ENCODE measurements around the gene MRI1.

Gene MRI1

GRCh38 chr19:13796301-13797057 is 32.2 kb downstream of the MRI1 start:
- H3K9me3 Mint-ChIP-seq, result no peaks in the 10 kb centered on the region
- peak overlapping the region; percentile 30 to 73 for H3K27ac Mint-ChIP-seq
- ATAC-seq, result no peak
- H3K27me3 Mint-ChIP-seq, result no peaks in the 10 kb centered on the region
- peak in 1 of 2 donors; percentile 28 for DNase-seq
- peak overlapping the region; percentile 88 to 90 for H3K4me3 Mint-ChIP-seq
- peaks cover 30% of the 10 kb centered on the region for H3K4me1 Mint-ChIP-seq

GRCh38 chr19:13797058-13797440 is 32.7 kb downstream of the MRI1 start:
- Mint-ChIP-seq H3K27me3 (no peaks in the 10 kb centered on the region), H3K9me3 (no peaks in the 10 kb centered on the region), H3K27ac (no peak overlapping the region), H3K4me3 (peak overlapping the region; percentile 88 to 90), H3K4me1 (peaks cover 30% of the 10 kb centered on the region)
- ATAC-seq, result no peak
- no peak for DNase-seq

- DNase-seq, result no peak
- H3K4me1 Mint-ChIP-seq, result peaks cover 30% of the 10 kb centered on the region
- no peaks in the 10 kb centered on the region for H3K9me3 Mint-ChIP-seq
- H3K4me3 Mint-ChIP-seq, result no peak overlapping the region
- H3K27ac Mint-ChIP-seq, result no peak overlapping the region
- no peak for ATAC-seq
- H3K27me3 Mint-ChIP-seq, result no peaks in the 10 kb centered on the region
These were observed 33.5 kb downstream of the MRI1 start for GRCh38 chr19:13797870-13798269.

- Mint-ChIP-seq H3K9me3 (no peaks in the 10 kb centered on the region), H3K4me3 (no peak overlapping the region), H3K27ac (no peak overlapping the region), H3K4me1 (peaks cover 19% of the 10 kb centered on the region), H3K27me3 (no peaks in the 10 kb centered on the region)
- ATAC-seq (no peak), DNase-seq (no peak)
These were observed 35.3 kb downstream of the MRI1 start for GRCh38 chr19:13799669-13800068.

- ATAC-seq (no peak), DNase-seq (no peak)
- Mint-ChIP-seq H3K27me3 (no peaks in the 10 kb centered on the region), H3K4me3 (no peak overlapping the region), H3K27ac (no peak overlapping the region), H3K4me1 (no peaks in the 10 kb centered on the region), H3K9me3 (no peaks in the 10 kb centered on the region)
These were observed 38.7 kb downstream of the MRI1 start for GRCh38 chr19:13803038-13803437.

GRCh38 chr19:13804830-13805683 is 40.7 kb downstream of the MRI1 start:
- Mint-ChIP-seq H3K27ac (peak overlapping the region in 1 of 2 donors; percentile 14), H3K9me3 (no peaks in the 10 kb centered on the region)

GRCh38 chr19:13806728-13807127 is 42.4 kb downstream of the MRI1 start:
- no peak for ATAC-seq
- Mint-ChIP-seq H3K27me3 (no peaks in the 10 kb centered on the region), H3K27ac (no peak overlapping the region), H3K9me3 (no peaks in the 10 kb centered on the region), H3K4me1 (no peaks in the 10 kb centered on the region), H3K4me3 (no peak overlapping the region)
- DNase-seq, result no peak

More at GRCh38 chr19:13804830-13805683, 40.7 kb downstream of the MRI1 start:
- H3K4me1 Mint-ChIP-seq, result no peaks in the 10 kb centered on the region
- no peak overlapping the region for H3K4me3 Mint-ChIP-seq
- no peaks in the 10 kb centered on the region for H3K27me3 Mint-ChIP-seq
- ATAC-seq (no peak), DNase-seq (no peak)

- H3K27ac Mint-ChIP-seq, result no peak overlapping the region
- no peaks in the 10 kb centered on the region for H3K9me3 Mint-ChIP-seq
- DNase-seq, result no peak
- no peak overlapping the region for H3K4me3 Mint-ChIP-seq
- no peak for ATAC-seq
- H3K27me3 Mint-ChIP-seq, result no peaks in the 10 kb centered on the region
- no peaks in the 10 kb centered on the region for H3K4me1 Mint-ChIP-seq
These were observed 43.2 kb downstream of the MRI1 start for GRCh38 chr19:13807421-13808021.

- H3K4me1 Mint-ChIP-seq, result no peaks in the 10 kb centered on the region
- no peaks in the 10 kb centered on the region for H3K27me3 Mint-ChIP-seq
- no peak overlapping the region for H3K27ac Mint-ChIP-seq
- no peaks in the 10 kb centered on the region for H3K9me3 Mint-ChIP-seq
- H3K4me3 Mint-ChIP-seq, result no peak overlapping the region
- ATAC-seq (no peak), DNase-seq (no peak)
These were observed 44.5 kb downstream of the MRI1 start for GRCh38 chr19:13808856-13809255.

- Mint-ChIP-seq H3K27ac (no peak overlapping the region), H3K4me1 (peaks cover 13% of the 10 kb centered on the region), H3K27me3 (no peaks in the 10 kb centered on the region), H3K9me3 (no peaks in the 10 kb centered on the region), H3K4me3 (no peak overlapping the region)
- DNase-seq (no peak), ATAC-seq (no peak)
These were observed 48.2 kb downstream of the MRI1 start for GRCh38 chr19:13812544-13812943.

- Mint-ChIP-seq H3K9me3 (no peaks in the 10 kb centered on the region), H3K27me3 (no peaks in the 10 kb centered on the region)
- ATAC-seq, result no peak
These were observed 48.8 kb downstream of the MRI1 start for GRCh38 chr19:13813147-13813546.

GRCh38 chr19:13814550-13814949 is 50.2 kb downstream of the MRI1 start:
- H3K4me3 Mint-ChIP-seq, result no peak overlapping the region
- H3K27ac Mint-ChIP-seq, result no peak overlapping the region
- no peaks in the 10 kb centered on the region for H3K27me3 Mint-ChIP-seq
- peaks cover 18% of the 10 kb centered on the region for H3K4me1 Mint-ChIP-seq
- no peak for ATAC-seq
- DNase-seq, result no peak
- no peaks in the 10 kb centered on the region for H3K9me3 Mint-ChIP-seq

More at GRCh38 chr19:13813147-13813546, 48.8 kb downstream of the MRI1 start:
- no peak for DNase-seq
- H3K4me1 Mint-ChIP-seq, result peaks cover 14% of the 10 kb centered on the region
- H3K4me3 Mint-ChIP-seq, result no peak overlapping the region
- peak overlapping the region in 1 of 2 donors; percentile 22 for H3K27ac Mint-ChIP-seq

GRCh38 chr19:13817018-13817614 is 52.8 kb downstream of the MRI1 start:
- Mint-ChIP-seq H3K27me3 (no peaks in the 10 kb centered on the region), H3K4me3 (peak overlapping the region in 1 of 2 donors; percentile 67), H3K9me3 (no peaks in the 10 kb centered on the region), H3K4me1 (peaks cover 18% of the 10 kb centered on the region), H3K27ac (peak overlapping the region in 1 of 2 donors; percentile 92)
- peak in 1 of 2 donors; percentile 31 for DNase-seq
- ATAC-seq, result peak; percentile 49

GRCh38 chr19:13817615-13818371 is 53.5 kb downstream of the MRI1 start:
- peak overlapping the region in 1 of 2 donors; percentile 92 for H3K27ac Mint-ChIP-seq
- ATAC-seq, result peak; percentile 58
- H3K27me3 Mint-ChIP-seq, result no peaks in the 10 kb centered on the region
- no peaks in the 10 kb centered on the region for H3K9me3 Mint-ChIP-seq
- H3K4me1 Mint-ChIP-seq, result peaks cover 18% of the 10 kb centered on the region
- peak in 1 of 2 donors; percentile 23 for DNase-seq
- H3K4me3 Mint-ChIP-seq, result peak overlapping the region in 1 of 2 donors; percentile 67

GRCh38 chr19:13819238-13819637 is 54.9 kb downstream of the MRI1 start:
- DNase-seq, result no peak
- no peak overlapping the region for H3K27ac Mint-ChIP-seq
- no peak overlapping the region for H3K4me3 Mint-ChIP-seq
- no peaks in the 10 kb centered on the region for H3K27me3 Mint-ChIP-seq
- peaks cover 18% of the 10 kb centered on the region for H3K4me1 Mint-ChIP-seq
- H3K9me3 Mint-ChIP-seq, result no peaks in the 10 kb centered on the region
- ATAC-seq, result no peak
